Measurements from ENCODE around the gene GLRX3.

DNA sequence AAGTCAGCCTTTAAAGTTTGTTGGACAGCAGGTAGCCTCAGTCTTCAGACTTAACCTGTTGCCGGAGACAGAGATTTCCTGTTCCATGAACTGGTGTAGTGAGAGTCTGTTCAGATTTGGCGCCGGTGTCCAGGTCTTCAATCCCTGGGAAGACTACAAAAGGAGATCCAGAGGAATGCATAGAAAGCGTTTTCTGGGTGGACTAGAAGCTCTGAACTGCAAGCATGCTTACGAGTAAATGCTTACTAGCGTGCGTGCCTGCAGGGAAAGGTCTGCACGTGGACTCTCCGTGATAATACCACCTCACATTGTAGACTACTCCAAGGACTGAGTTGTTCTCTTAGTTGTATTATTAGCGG lies 878 bp downstream of the GLRX3 start:
- TF ChIP-seq, protein P1, sequence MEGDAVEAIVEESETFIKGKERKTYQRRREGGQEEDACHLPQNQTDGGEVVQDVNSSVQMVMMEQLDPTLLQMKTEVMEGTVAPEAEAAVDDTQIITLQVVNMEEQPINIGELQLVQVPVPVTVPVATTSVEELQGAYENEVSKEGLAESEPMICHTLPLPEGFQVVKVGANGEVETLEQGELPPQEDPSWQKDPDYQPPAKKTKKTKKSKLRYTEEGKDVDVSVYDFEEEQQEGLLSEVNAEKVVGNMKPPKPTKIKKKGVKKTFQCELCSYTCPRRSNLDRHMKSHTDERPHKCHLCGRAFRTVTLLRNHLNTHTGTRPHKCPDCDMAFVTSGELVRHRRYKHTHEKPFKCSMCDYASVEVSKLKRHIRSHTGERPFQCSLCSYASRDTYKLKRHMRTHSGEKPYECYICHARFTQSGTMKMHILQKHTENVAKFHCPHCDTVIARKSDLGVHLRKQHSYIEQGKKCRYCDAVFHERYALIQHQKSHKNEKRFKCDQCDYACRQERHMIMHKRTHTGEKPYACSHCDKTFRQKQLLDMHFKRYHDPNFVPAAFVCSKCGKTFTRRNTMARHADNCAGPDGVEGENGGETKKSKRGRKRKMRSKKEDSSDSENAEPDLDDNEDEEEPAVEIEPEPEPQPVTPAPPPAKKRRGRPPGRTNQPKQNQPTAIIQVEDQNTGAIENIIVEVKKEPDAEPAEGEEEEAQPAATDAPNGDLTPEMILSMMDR (conservative IDR thresholded peaks at IDR 0.05; ENCODE audit: low read depth, low read length): no peak
- TF ChIP-seq EZH2 (IDR thresholded peaks at IDR 0.05; ENCODE audit: low read length, unreplicated experiment): no peak

Measured in PC-3 (cell line).